ENCODE results near the gene FAM50A. TPM values are rescaled to one million over a fixed set of nuclear protein-coding genes. Genes with fewer than 3 reads are reported as not detected.
A peak's percentile ranks its signal among the peaks of the same experiment; 100 is the strongest.

FAM50A gene
- total RNA-seq, 4 donors from 2014 or later, result 47.7 to 63.5 (median 56.7) TPM

GRCh38 chrX:154477891-154478477 lies 34.0 kb downstream of the FAM50A start:
- WGBS, result 76% methylated on average over 17 of the region's 24 CpGs
- no peak for DNase-seq (ENCODE audit: extremely low spot score)
- Histone ChIP-seq H3K4me3 (peak overlapping the region; percentile 55 to 69 (median 58)), H3K27ac (replicated peaks in 1 of 4) (peak overlapping the region; percentile 78 to 87 (median 82)), H3K9me3 (no peaks in the 10 kb centered on the region), H3K4me1 (peaks cover 0 to 14% (median 13%) of the 10 kb centered on the region in 4 donors), H3K27me3 (no peaks in the 10 kb centered on the region), H3K36me3 (peaks cover 0 to 2% (median 0%) of the 10 kb centered on the region in 4 donors)
- intact Hi-C loops (cut with DNase I), result no loop called here
- TF ChIP-seq EP300 (IDR thresholded peaks at IDR 0.05), result no peak

GRCh38 chrX:154478728-154479622 lies 35.0 kb downstream of the FAM50A start, which contains the start of gene LAGE3:
Gene LAGE3, minus strand, starts transcription at chrX:154479281. Its CDS starts 366 bp downstream, at chrX:154478915.
- WGBS, result 61% methylated on average over 38 of the region's 85 CpGs
- DNase-seq (ENCODE audit: extremely low spot score), result peak; percentile 97
- Histone ChIP-seq H3K4me1 (peaks cover 0 to 14% (median 13%) of the 10 kb centered on the region in 4 donors), H3K9me3 (no peaks in the 10 kb centered on the region), H3K27ac (replicated peaks in 1 of 4) (peak within 1 kb of the TSS; percentile 78 to 87 (median 82)), H3K36me3 (peaks cover 0 to 2% (median 0%) of the 10 kb centered on the region in 4 donors), H3K4me3 (peak within 1 kb of the TSS; percentile 55 to 69 (median 58)), H3K27me3 (no peaks in the 10 kb centered on the region)
- no peak for TF ChIP-seq CTCF (IDR thresholded peaks at IDR 0.05)
- TF ChIP-seq POLR2AphosphoS5 (IDR thresholded peaks at IDR 0.05), result peak; percentile 73 to 77
- no peak for TF ChIP-seq EP300 (IDR thresholded peaks at IDR 0.05)
- TF ChIP-seq POLR2A (IDR thresholded peaks at IDR 0.05; ENCODE audit: low read depth), result peak; percentile 33
- intact Hi-C loops (cut with DNase I), result no loop called here

GRCh38 chrX:154481195-154481594 lies 37.3 kb downstream of the FAM50A start:
- WGBS, result 85% methylated on average over 5 of the region's 5 CpGs
- TF ChIP-seq CTCF (IDR thresholded peaks at IDR 0.05), result no peak
- TF ChIP-seq POLR2AphosphoS5 (IDR thresholded peaks at IDR 0.05), result no peak
- no peak for TF ChIP-seq EP300 (IDR thresholded peaks at IDR 0.05)
- no peak for TF ChIP-seq POLR2A (IDR thresholded peaks at IDR 0.05; ENCODE audit: low read depth)

GRCh38 chrX:154481911-154482601 lies 38.1 kb downstream of the FAM50A start:
- DNase-seq (ENCODE audit: extremely low spot score), result no peak
- intact Hi-C loops (cut with DNase I), result no loop called here
- no peak overlapping the region for H3K27ac ChIP-seq (replicated peaks in 1 of 4)
- no peak for TF ChIP-seq CTCF (IDR thresholded peaks at IDR 0.05)
- no peak for TF ChIP-seq POLR2A (IDR thresholded peaks at IDR 0.05; ENCODE audit: low read depth)
- TF ChIP-seq EP300 (IDR thresholded peaks at IDR 0.05), result no peak
- no peak for TF ChIP-seq POLR2AphosphoS5 (IDR thresholded peaks at IDR 0.05)
- H3K4me3 ChIP-seq, result no peak overlapping the region
- H3K9me3 ChIP-seq, result no peaks in the 10 kb centered on the region
- WGBS, result 87% methylated on average over 14 of the region's 14 CpGs
- H3K27me3 ChIP-seq, result no peaks in the 10 kb centered on the region
- H3K4me1 ChIP-seq, result peaks cover 13 to 36% (median 35%) of the 10 kb centered on the region in 4 donors
- H3K36me3 ChIP-seq, result peaks cover 0 to 15% (median 13%) of the 10 kb centered on the region in 4 donors

More at GRCh38 chrX:154481195-154481594, 37.3 kb downstream of the FAM50A start:
- Histone ChIP-seq H3K36me3 (peaks cover 0 to 15% (median 13%) of the 10 kb centered on the region in 4 donors), H3K9me3 (no peaks in the 10 kb centered on the region), H3K4me1 (peaks cover 11 to 32% (median 32%) of the 10 kb centered on the region in 4 donors), H3K4me3 (no peak overlapping the region), H3K27me3 (no peaks in the 10 kb centered on the region), H3K27ac (replicated peaks in 1 of 4) (no peak overlapping the region)
- no peak for DNase-seq (ENCODE audit: extremely low spot score)
- intact Hi-C loops (cut with DNase I), result no loop called here

All from esophagus muscularis mucosa (tissue), 4 donors.